Neuron (in vitro differentiated cells): ENCODE data around the gene TRIM41.
A peak's percentile ranks its signal among the peaks of the same experiment; 100 is the strongest.
"Not testable (repeated sequence)": the region's sequence is repeated elsewhere in the genome, so short reads cannot be mapped to it uniquely, and the experiment has no call there.

Experiments
- H2AFZ ChIP-seq: one replicate; pipeline ENCODE4 v1.6.1; 2013; ENCODE audit warnings: low read depth, mild to moderate bottlenecking, inconsistent platforms, low read length, moderate library complexity
- H3K27me3 ChIP-seq: one replicate; pipeline ENCODE4 v1.6.1; 2013; ENCODE audit warnings: low read length; ENCODE audit not compliant: insufficient read depth
- H3K36me3 ChIP-seq: one replicate; pipeline ENCODE4 v1.6.1; 2013; ENCODE audit warnings: low read length; ENCODE audit not compliant: insufficient read depth
- H3K4me1 ChIP-seq: one replicate; pipeline ENCODE4 v1.6.1; 2013; ENCODE audit warnings: low read length; ENCODE audit not compliant: insufficient read depth
- H3K4me3 ChIP-seq: 2 replicates; pipeline ENCODE4 v1.5.1; 2013; ENCODE audit warnings: mild to moderate bottlenecking, low read length, moderate library complexity
- H3K9me3 ChIP-seq: one replicate; pipeline ENCODE4 v1.6.1; 2013; ENCODE audit warnings: low read length

TRIM41 gene

GRCh38 chr5:181223058-181223728 is at the start of gene TRIM41:
Gene TRIM41, plus strand, starts transcription at chr5:181223281. Its CDS starts 719 bp downstream, at chr5:181224000.
- Histone ChIP-seq H3K4me3 (peak within 1 kb of the TSS; percentile 84), H3K9me3 (no peaks in the 10 kb centered on the region), H3K36me3 (peaks cover 13% of the 10 kb centered on the region), H3K4me1 (peaks cover 15% of the 10 kb centered on the region), H2AFZ (peak within 1 kb of the TSS; percentile 78), H3K27me3 (no peaks in the 10 kb centered on the region)

GRCh38 chr5:181173420-181174342 is 49.4 kb upstream of the TRIM41 start:
- H3K27me3 ChIP-seq, result peaks cover 59% of the 10 kb centered on the region
- H3K4me1 ChIP-seq, result no peaks in the 10 kb centered on the region
- no peaks in the 10 kb centered on the region for H3K36me3 ChIP-seq
- H3K9me3 ChIP-seq, result no peaks in the 10 kb centered on the region
- no peak overlapping the region for H2AFZ ChIP-seq
- H3K4me3 ChIP-seq, result no peak overlapping the region

DNA sequence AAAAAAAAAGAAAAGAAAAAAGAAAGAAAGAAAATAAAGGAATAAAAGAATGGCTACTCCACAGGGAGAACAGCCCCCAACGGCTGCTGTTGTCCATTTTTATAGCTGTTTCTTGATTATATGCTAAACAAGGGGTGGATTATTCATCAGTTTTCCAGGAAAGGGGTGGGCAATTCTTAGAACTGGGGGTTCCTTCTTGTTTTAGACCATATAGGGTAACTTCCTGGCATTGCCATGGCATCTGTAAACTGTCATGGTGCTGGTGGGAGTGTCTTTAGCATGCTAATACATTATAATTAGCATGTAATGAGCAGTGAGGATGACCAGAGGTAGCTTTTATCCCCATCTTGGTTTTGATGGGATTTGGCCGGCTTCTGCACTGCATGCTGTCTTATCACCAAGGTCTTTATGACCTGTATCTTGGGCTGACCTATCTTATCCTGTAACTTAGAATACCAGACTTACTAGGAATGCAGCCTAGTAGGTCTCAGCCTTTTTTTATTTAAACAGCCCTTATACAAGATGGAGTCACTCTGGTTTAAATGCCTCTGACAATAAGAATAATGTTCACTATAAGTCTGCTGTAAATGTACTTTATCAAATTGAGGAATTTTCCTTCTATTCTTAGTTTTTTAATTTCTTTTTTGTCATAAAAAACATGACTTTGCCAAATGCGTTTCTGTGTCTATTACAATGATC is 46.7 kb upstream of the TRIM41 start:
- H2AFZ ChIP-seq, result no peak overlapping the region
- no peaks in the 10 kb centered on the region for H3K9me3 ChIP-seq
- H3K36me3 ChIP-seq, result no peaks in the 10 kb centered on the region
- no peaks in the 10 kb centered on the region for H3K4me1 ChIP-seq
- peaks cover 33% of the 10 kb centered on the region for H3K27me3 ChIP-seq
- H3K4me3 ChIP-seq, result no peak overlapping the region

GRCh38 chr5:181177559-181177958 is 45.5 kb upstream of the TRIM41 start:
- not testable (repeated sequence) for H3K4me3 ChIP-seq, H3K4me1 ChIP-seq, H2AFZ ChIP-seq, H3K36me3 ChIP-seq, H3K9me3 ChIP-seq
- H3K27me3 ChIP-seq, result peaks cover 22% of the 10 kb centered on the region

DNA sequence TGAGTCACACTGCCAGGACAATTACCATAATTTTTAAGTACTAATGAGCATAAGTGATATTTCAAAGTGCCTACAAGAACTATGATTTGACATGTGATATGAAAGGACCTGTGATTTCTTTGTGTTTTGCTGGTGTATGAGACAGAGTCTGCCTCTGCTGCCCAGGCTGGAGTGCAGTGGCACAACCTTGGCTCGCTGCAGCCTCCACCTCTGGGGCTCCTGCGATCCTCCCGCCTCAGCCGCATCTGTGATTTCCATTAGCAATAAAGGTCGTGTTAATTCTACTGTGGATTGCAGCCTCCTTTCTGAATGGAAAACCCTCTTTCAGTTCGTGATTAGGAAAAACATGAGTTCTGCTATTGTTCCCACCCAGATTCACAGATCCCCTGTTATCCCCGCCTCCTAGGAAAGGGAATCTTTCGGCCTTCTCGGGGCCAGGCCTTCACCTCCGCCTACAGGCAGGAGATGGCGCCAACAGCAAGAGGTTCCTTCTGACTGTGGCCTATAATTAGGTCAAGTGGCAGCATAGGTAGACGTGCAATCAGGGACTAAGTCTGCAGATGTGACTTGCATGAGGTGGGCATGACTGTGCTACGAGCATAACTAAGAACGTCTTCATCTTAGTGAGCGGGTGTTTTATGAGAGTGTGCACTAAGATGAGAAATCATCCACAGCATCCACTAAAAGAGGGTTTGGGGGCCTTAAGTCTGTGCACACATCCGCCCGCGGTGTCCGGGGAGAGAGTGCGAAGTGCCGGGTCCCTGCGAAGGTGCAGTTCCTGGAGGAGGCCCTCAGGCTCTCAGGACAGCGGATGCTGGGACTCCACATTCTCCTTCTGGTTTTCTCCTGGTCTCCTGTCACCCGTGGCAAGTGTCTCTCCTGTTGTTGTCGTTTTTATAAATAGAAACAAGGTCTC is 41.2 kb upstream of the TRIM41 start:
- no peaks in the 10 kb centered on the region for H3K27me3 ChIP-seq
- H3K9me3 ChIP-seq, result no peaks in the 10 kb centered on the region
- H3K4me1 ChIP-seq, result no peaks in the 10 kb centered on the region
- H2AFZ ChIP-seq, result no peak overlapping the region
- no peaks in the 10 kb centered on the region for H3K36me3 ChIP-seq
- no peak overlapping the region for H3K4me3 ChIP-seq

DNA sequence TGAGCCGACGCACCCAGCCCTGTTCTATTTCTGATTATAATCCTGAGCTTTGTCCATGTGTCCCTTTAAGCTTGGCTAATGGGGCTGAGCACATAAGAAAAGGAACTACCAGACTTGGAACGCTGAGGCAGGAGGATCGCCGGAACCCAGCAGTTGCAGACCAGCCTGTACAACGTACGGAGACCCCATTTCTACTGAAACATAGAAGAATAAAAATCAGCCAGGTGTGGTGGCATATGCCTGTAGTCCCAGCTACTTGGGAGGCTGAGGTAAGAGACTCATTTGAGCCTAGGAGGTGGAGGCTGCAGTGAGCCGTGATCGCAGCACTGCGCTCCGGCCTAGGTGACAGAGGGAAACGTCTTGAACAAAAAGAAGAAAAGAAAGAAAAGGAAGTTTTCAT is 40.4 kb upstream of the TRIM41 start:
- no peak overlapping the region for H3K4me3 ChIP-seq
- H2AFZ ChIP-seq, result no peak overlapping the region
- no peaks in the 10 kb centered on the region for H3K4me1 ChIP-seq
- H3K36me3 ChIP-seq, result no peaks in the 10 kb centered on the region
- no peaks in the 10 kb centered on the region for H3K27me3 ChIP-seq
- no peaks in the 10 kb centered on the region for H3K9me3 ChIP-seq

DNA sequence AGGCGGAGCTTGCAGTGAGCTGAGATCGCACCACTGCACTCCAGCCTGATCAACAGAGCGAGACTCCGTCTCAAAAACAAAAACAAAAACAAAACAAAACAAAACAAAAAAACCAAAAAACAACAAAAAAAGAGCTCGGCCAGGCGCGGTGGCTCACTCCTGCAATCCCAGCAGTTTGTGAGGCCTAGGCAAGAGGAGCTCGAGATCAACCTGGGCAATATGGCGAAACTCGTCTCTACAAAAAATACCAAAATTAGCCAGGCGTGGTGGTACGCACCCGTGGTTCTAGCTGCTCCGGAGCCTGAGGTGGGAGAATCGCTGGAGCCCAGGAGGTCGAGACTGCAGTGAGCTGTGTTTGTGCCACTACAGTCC is 38.2 kb upstream of the TRIM41 start:
- Histone ChIP-seq H3K36me3 (no peaks in the 10 kb centered on the region), H3K4me3 (no peak overlapping the region), H3K9me3 (no peaks in the 10 kb centered on the region), H2AFZ (no peak overlapping the region), H3K27me3 (no peaks in the 10 kb centered on the region), H3K4me1 (peaks cover 7% of the 10 kb centered on the region)

- Histone ChIP-seq H3K27me3 (no peaks in the 10 kb centered on the region), H3K4me3 (no peak overlapping the region), H3K4me1 (peaks cover 14% of the 10 kb centered on the region), H2AFZ (no peak overlapping the region), H3K36me3 (no peaks in the 10 kb centered on the region), H3K9me3 (no peaks in the 10 kb centered on the region)
Measured at GRCh38 chr5:181185560-181185959, 37.5 kb upstream of the TRIM41 start.

DNA sequence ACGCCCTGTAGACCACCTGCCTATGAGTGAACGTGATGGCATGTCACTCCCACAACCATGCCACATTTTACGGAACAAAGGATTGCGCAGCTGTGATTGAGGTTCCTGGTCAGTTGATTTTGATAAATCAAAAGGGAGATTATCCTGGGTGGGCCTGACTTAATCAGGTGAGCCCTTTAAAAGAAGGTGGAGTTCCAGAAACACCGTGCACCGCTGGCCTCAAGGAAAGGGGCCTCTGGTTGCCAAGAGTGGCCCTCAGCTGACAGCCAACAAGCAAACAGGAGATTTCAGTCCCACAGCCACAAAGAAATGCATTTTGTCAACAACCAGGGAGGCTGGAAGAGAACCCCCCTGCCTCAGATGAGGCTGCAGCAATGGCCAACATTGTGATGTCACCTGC is 37.1 kb upstream of the TRIM41 start:
- no peak overlapping the region for H2AFZ ChIP-seq
- no peak overlapping the region for H3K4me3 ChIP-seq
- no peaks in the 10 kb centered on the region for H3K9me3 ChIP-seq
- H3K36me3 ChIP-seq, result no peaks in the 10 kb centered on the region
- H3K4me1 ChIP-seq, result peaks cover 18% of the 10 kb centered on the region
- no peaks in the 10 kb centered on the region for H3K27me3 ChIP-seq

DNA sequence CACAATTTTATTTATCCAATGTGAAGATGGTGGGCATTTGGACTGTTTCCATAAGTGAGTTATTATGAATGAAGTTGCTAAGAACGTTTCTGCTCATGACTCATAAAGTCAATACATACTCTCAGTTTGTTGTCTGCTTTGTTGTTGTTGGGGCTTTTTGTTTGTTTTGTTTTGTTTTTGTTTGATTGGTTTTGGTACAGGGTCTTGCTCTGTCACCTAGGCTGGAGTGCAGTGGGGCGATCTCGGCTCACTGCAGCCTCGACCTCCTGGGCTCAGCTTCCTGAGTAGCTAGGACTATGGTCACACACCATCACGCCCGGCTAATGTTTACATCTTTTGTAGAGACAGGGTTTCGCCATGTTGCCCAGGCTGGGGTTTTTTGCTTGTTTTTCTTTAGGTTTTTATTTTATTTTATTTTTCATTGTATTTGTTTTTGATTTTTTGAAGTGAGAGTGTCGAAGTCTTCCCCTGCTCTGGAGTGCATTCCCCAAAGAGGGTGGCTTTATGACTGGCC is 36.0 kb upstream of the TRIM41 start:
- peaks cover 22% of the 10 kb centered on the region for H3K4me1 ChIP-seq
- H2AFZ ChIP-seq, result no peak overlapping the region
- no peaks in the 10 kb centered on the region for H3K9me3 ChIP-seq
- H3K36me3 ChIP-seq, result no peaks in the 10 kb centered on the region
- no peaks in the 10 kb centered on the region for H3K27me3 ChIP-seq
- peak overlapping the region; percentile 44 for H3K4me3 ChIP-seq

DNA sequence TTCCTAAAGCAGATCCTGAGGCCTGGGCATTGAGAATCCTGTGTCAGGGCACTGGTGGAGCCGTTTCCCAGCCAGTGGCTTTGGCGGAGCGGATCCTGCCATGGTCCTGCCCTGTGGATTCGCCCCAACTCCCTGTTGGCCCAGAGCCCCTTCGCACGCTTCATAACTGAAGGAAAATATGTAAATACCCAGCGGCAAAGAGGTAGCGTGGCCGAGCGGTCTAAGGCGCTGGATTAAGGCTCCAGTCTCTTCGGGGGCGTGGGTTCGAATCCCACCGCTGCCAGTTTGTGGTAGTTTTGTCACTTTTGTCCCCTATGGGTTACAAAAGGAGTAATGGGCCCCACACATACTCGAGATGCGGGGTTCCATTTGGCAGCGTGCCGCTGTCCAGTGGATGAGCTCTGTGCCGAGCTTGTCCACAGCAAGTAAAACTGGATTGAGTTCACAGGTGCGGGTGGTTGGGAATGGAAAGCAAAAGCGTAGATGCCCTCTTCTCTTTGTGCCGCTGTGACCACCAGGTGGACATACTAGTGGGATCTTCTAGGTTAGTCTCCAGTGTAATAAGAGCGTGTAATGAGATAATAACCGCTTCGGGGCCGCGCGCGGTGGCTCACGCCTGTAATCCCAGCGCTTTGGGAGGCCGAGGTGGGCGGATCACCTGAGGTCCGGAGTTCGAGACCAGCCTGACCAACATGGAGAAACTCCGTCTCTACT is 35.4 kb upstream of the TRIM41 start:
- Histone ChIP-seq H3K9me3 (no peaks in the 10 kb centered on the region), H3K4me3 (peak overlapping the region; percentile 44), H2AFZ (no peak overlapping the region), H3K36me3 (no peaks in the 10 kb centered on the region), H3K27me3 (no peaks in the 10 kb centered on the region), H3K4me1 (peaks cover 22% of the 10 kb centered on the region)
